NT2/D1 (cell line): ENCODE measurements around the gene SULT1A2.
"Not testable (repeated sequence)": the region's sequence is repeated elsewhere in the genome, so short reads cannot be mapped to it uniquely, and the experiment has no call there.

Experiments used
- YY1 ChIP-seq: IDR thresholded peaks from 2 replicates; pipeline ENCODE4 v1.6.1; 2011; ENCODE audit not compliant: insufficient read length, insufficient read depth
- ZNF274 ChIP-seq: IDR thresholded peaks from 2 replicates; pipeline ENCODE4 v1.6.1; 2011; ENCODE audit warnings: mild to moderate bottlenecking, low read depth, low read length

GRCh38 chr16:28614561-28614960 is 17.7 kb upstream of the SULT1A2 start:
- TF ChIP-seq YY1, ZNF274: not testable (repeated sequence)
